Erythroblast (primary cell): ENCODE results near the gene PPP1R37.

Experiments
- GATA1 ChIP-seq: IDR thresholded peaks from 2 replicates; pipeline ENCODE4 v1.6.1; 2011; ENCODE audit warnings: low read depth, mild to moderate bottlenecking, control low read depth, low read length, moderate library complexity
- POLR2A ChIP-seq: IDR thresholded peaks from 2 replicates; pipeline ENCODE4 v1.6.1; 2011; ENCODE audit warnings: mild to moderate bottlenecking, low read length

GRCh38 chr19:45096700-45097099 lies 3.7 kb downstream of the PPP1R37 start:
- TF ChIP-seq POLR2A (no peak), GATA1 (no peak)
